Transverse colon (tissue), 4 donors: ENCODE measurements around the gene EP400. TPM values are rescaled to one million over a fixed set of nuclear protein-coding genes. Genes with fewer than 3 reads are reported as not detected.

Experiments used
- DNase-seq: peaks from one replicate; pipeline ENCODE4 v3.0.0-alpha.2; 2019
- H3K27ac ChIP-seq, 4 donors: fragments of 200-600 bp; sonication (generic); 2 replicates each; pipeline ENCODE4 v1.5.1; 2016 to 2018; ENCODE audit warnings: inconsistent platforms in 4 of 4
- H3K27me3 ChIP-seq: fragments of 200-600 bp; sonication (generic); 2 replicates; pipeline ENCODE4 v1.5.1; 2017; ENCODE audit warnings: inconsistent platforms
- H3K36me3 ChIP-seq, 4 donors: fragments of 200-600 bp; sonication (generic); 2 replicates each; pipeline ENCODE4 v1.5.1; 2017 to 2019; ENCODE audit warnings: inconsistent platforms in 4 of 4
- H3K4me1 ChIP-seq, 4 donors: fragments of 200-600 bp; sonication (generic); 2 replicates each; pipeline ENCODE4 v1.5.1; 2017 to 2020; ENCODE audit warnings: inconsistent platforms in 4 of 4
- H3K4me3 ChIP-seq, 4 donors: fragments of 200-600 bp; sonication (generic); 1 replicate in 1 of 4; 2 replicates in 3 of 4; pipeline versions ENCODE4 v1.5.1 to v1.6.1; 2017 to 2019; ENCODE audit warnings: inconsistent platforms in 4 of 4
- H3K9me3 ChIP-seq, 2 donors: fragments of 200-600 bp; sonication (generic); 2 replicates each; pipeline ENCODE4 v1.5.1; 2017 to 2019; ENCODE audit warnings: inconsistent platforms in 2 of 2
- EP300 ChIP-seq: sonication (generic); formaldehyde crosslinking; IDR thresholded peaks from one replicate; pipeline ENCODE4 v1.6.1; 2017; ENCODE audit warnings: antibody characterized with exemption, low read depth
- POLR2A ChIP-seq: fragments of 450-650 bp; IDR thresholded peaks from one replicate; pipeline ENCODE4 v1.6.1; 2016; ENCODE audit warnings: antibody characterized with exemption, mild to moderate bottlenecking, moderate library complexity
- POLR2AphosphoS5 ChIP-seq, 3 donors: sonication (generic); formaldehyde crosslinking; IDR thresholded peaks; one replicate each; pipeline ENCODE4 v1.6.1; 2016; ENCODE audit warnings: antibody characterized with exemption in 3 of 3
- WGBS, 2 donors: methylation state at CpG; one replicate each; pipeline ENCODE4 v1.1.5; 2018; ENCODE audit warnings: low coverage in 1 of 2; 5-methylcytosine and 5-hydroxymethylcytosine counted together
- in situ Hi-C, 4 donors: fragments of 200-750 bp; cut with MboI; loops; one replicate each; pipeline versions ENCODE4 v1.15.0 to v1.15.1; 2017; ENCODE audit warnings: low sequenced_read_pairs in 3 of 4, low pct_ligation_motif_present in 1 of 4, low pct_unique_long_range_greater_than_20kb in 1 of 4
- intact Hi-C: fragments of 100-400 bp; cut with DNase I; formaldehyde crosslinking; loops from one replicate; pipeline ENCODE4 v1.15.1; 2023; ENCODE audit warnings: low total_unique reads
- total RNA-seq, 4 donors: library from RNA; depleted of rRNA; stranded (reverse); fragments of >200 nt; gene quantifications; one replicate each; pipeline ENCODE4 v1.1.0, GENCODE V29; 2016
- TF ChIP-seq, protein P1 (sequence below), 5 experiments: fragments of 200-600 bp in 3 of 5; fragments of 450-650 bp in 2 of 5; sonication (generic) in 3 of 5; IDR thresholded peaks; 1 replicate in 2 of 5; 2 replicates in 3 of 5; pipeline ENCODE4 v1.5.1; 2016 to 2017; ENCODE audit warnings: antibody characterized with exemption in 5 of 5, inconsistent platforms in 3 of 5, mild to moderate bottlenecking in 2 of 5, moderate library complexity in 1 of 5

Gene EP400
- total RNA-seq, 4 donors from 2014 or later: 25.4 to 67.3 (median 37.5) TPM

DNA sequence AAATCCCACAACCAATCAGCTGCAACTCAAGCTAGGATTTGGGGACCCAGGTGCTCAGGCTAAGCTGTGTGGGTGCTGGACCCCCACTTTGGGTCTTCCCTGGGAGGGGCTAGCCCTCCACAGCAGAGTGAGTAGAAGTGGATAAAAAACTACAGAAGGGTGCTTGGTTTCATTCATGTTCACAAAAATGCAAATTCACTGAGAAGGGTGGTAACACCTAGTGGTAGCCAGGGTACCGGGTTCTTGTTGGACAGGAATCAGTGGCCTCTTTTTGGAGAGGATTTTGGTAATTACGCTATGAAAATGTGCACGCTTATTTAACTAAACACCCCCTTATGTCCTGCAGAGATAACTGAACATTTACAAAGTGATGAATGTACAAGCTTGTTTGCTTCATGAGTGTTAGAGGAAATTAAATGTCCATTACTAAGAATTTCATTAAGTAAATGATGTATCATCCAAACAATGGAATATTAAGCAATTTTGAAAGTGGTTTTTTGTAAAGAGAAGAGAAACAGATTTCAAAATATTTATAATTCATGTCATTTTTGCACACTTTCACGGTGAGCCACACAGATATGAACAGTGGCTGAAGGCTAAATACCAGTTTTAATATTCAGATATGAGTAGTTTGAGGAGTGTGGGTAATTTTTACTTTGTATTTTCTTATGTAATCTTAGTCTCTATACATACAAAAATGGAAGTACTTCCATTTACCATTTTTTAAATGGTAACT lies 116.0 kb downstream of the EP400 start:
- Histone ChIP-seq H3K9me3 (no peaks in the 10 kb centered on the region), H3K27ac (no peak overlapping the region), H3K36me3 (peaks cover 0 to 20% (median 7%) of the 10 kb centered on the region in 4 donors), H3K4me1 (no peaks in the 10 kb centered on the region), H3K27me3 (no peaks in the 10 kb centered on the region), H3K4me3 (no peak overlapping the region)
- 77 to 79% methylated on average over 4 of the region's 4 CpGs for WGBS, 2 donors
- in situ Hi-C loops: no loop called here
- intact Hi-C loops: no loop called here
- TF ChIP-seq POLR2AphosphoS5 (IDR thresholded peaks at IDR 0.05) (no peak), POLR2A (no peak), EP300 (no peak)
- TF ChIP-seq, protein P1, sequence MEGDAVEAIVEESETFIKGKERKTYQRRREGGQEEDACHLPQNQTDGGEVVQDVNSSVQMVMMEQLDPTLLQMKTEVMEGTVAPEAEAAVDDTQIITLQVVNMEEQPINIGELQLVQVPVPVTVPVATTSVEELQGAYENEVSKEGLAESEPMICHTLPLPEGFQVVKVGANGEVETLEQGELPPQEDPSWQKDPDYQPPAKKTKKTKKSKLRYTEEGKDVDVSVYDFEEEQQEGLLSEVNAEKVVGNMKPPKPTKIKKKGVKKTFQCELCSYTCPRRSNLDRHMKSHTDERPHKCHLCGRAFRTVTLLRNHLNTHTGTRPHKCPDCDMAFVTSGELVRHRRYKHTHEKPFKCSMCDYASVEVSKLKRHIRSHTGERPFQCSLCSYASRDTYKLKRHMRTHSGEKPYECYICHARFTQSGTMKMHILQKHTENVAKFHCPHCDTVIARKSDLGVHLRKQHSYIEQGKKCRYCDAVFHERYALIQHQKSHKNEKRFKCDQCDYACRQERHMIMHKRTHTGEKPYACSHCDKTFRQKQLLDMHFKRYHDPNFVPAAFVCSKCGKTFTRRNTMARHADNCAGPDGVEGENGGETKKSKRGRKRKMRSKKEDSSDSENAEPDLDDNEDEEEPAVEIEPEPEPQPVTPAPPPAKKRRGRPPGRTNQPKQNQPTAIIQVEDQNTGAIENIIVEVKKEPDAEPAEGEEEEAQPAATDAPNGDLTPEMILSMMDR (IDR thresholded peaks at IDR 0.05): no peak
- DNase-seq: no peak

DNA sequence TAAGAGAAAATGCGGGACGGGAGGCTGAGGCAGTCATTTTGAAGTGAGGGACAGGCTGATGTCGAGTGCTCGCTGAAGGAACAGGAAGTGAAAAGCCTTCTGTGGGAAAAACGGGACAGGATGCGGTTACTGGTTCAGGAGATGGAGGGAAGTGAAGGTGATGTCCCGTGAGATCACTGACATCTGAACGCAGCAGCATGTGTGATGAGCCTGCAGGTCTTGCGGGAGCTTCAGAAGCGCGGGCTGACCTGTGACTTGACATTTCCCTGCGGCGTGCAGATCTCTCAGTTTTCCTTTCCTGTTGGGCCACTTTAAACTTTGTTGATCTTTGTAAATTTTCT lies 116.6 kb downstream of the EP400 start:
- in situ Hi-C loops: no loop called here
- intact Hi-C loops: no loop called here
- WGBS, 2 donors: 42 to 73% methylated on average over 13 of the region's 13 CpGs

DNA sequence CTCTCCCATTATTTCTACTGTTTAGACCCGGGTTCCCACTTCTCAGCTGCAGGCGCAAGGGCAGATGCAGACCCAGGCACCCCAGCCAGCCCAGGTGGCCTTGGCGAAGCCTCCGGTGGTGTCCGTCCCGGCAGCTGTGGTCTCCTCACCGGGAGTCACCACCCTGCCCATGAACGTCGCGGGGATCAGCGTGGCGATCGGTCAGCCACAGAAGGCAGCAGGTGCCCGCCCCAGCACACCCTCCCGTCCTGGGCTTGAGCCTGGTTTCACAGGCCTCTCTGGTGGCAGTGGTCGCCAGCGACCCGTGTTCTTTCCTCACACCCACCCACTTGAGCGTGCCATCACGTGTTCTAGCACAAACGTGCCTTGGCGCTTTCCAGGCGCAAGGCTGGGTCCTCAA lies 117.0 kb downstream of the EP400 start:
- WGBS, 2 donors: 94% methylated on average over 23 of the region's 23 CpGs; no CpG with 5 or more reads in 1 of the 2 donors
- intact Hi-C loops (no loop called here), in situ Hi-C loops (no loop called here)
- H3K9me3 ChIP-seq: no peaks in the 10 kb centered on the region
- H3K4me1 ChIP-seq: no peaks in the 10 kb centered on the region
- TF ChIP-seq POLR2A (no peak), POLR2AphosphoS5 (IDR thresholded peaks at IDR 0.05) (no peak), EP300 (no peak)
- TF ChIP-seq, protein P1 (IDR thresholded peaks at IDR 0.05): no peak
- no peak overlapping the region for H3K4me3 ChIP-seq
- H3K36me3 ChIP-seq: peaks cover 0 to 20% (median 7%) of the 10 kb centered on the region in 4 donors
- no peaks in the 10 kb centered on the region for H3K27me3 ChIP-seq
- no peak for DNase-seq
- H3K27ac ChIP-seq: no peak overlapping the region

More for the DNA sequence above, 116.6 kb downstream of the EP400 start:
- Histone ChIP-seq H3K36me3 (peaks cover 0 to 20% (median 7%) of the 10 kb centered on the region in 4 donors), H3K9me3 (no peaks in the 10 kb centered on the region), H3K4me3 (no peak overlapping the region), H3K4me1 (no peaks in the 10 kb centered on the region), H3K27ac (no peak overlapping the region), H3K27me3 (no peaks in the 10 kb centered on the region)
- TF ChIP-seq EP300 (no peak), POLR2AphosphoS5 (IDR thresholded peaks at IDR 0.05) (no peak), POLR2A (no peak)
- TF ChIP-seq, protein P1 (IDR thresholded peaks at IDR 0.05): no peak
- peak; percentile 33 for DNase-seq

DNA sequence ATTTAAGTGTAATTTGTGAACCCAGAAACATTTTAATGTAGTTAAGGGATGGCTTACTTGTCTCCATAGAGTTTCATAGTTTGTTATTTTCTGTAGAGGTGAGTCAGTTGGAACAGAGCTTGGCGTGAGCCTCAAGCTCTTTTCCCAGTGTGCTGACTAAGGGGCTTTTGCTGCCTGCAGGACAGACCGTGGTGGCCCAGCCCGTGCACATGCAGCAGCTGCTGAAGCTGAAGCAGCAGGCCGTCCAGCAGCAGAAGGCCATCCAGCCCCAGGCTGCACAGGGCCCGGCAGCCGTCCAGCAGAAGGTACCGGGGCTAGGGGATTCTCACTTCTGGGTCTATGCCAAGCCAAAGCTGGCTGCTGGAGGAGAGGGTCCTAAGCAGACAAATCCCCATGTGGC lies 117.4 kb downstream of the EP400 start:
- TF ChIP-seq, protein P1 (IDR thresholded peaks at IDR 0.05): no peak
- TF ChIP-seq EP300 (no peak), POLR2AphosphoS5 (IDR thresholded peaks at IDR 0.05) (no peak), POLR2A (no peak)
- Histone ChIP-seq H3K27me3 (no peaks in the 10 kb centered on the region), H3K4me1 (no peaks in the 10 kb centered on the region), H3K27ac (no peak overlapping the region), H3K36me3 (peaks cover 0 to 20% (median 4%) of the 10 kb centered on the region in 4 donors), H3K4me3 (no peak overlapping the region), H3K9me3 (no peaks in the 10 kb centered on the region)
- WGBS, 2 donors: 70 to 97% methylated on average over 2 to 7 of the region's 7 CpGs
- no peak for DNase-seq
- intact Hi-C loops (no loop called here), in situ Hi-C loops (no loop called here)
